IMR-90 (cell line): ENCODE results near the gene CDK14. TPM values are rescaled to one million over a fixed set of nuclear protein-coding genes. Genes with fewer than 3 reads are reported as not detected.

Source experiments
- ATAC-seq: fragments of 200-7000 bp; cut with Tn5 transposase; 2 replicates; pipeline ENCODE4 v1.9.1; 2020; ENCODE audit warnings: low read depth, mild to moderate bottlenecking, moderate library complexity
- BruUV-seq: library from RNA; stranded (reverse); fragments of 400-500 nt; replicated peaks from 2 replicates; lab custom pipeline; 2021; lab: Mats Ljungman, UMichigan
- CTCF ChIA-PET: fragments of 300-600 bp; formaldehyde crosslinking; extraction: SDS; loops from one replicate; lab custom pipeline; 2021; ENCODE audit warnings: antibody characterized with exemption; lab: Yijun Ruan, JAX
- POLR2A ChIA-PET: fragments of 300-600 bp; sonication (Branson Sonifier 250); formaldehyde crosslinking; loops from one replicate; lab custom pipeline; 2022; ENCODE audit warnings: antibody characterized with exemption; ENCODE audit not compliant: unreplicated experiment; lab: Charles Lee
- DNase-seq: peaks from one replicate; pipeline ENCODE4 v3.0.0; 2013
- H2AFZ ChIP-seq: replicated peaks from 2 replicates; pipeline ENCODE3; 2013; ENCODE audit warnings: low read length, mild to moderate bottlenecking; ENCODE audit not compliant: poor library complexity
- H2AK5ac ChIP-seq: 2 replicates; pipeline ENCODE4 v1.6.1; 2013; ENCODE audit warnings: low read depth, low read length, inconsistent platforms
- H2AK9ac ChIP-seq: replicated peaks from 2 replicates; pipeline ENCODE3; 2013; ENCODE audit warnings: mild to moderate bottlenecking, low read depth, low read length, moderate library complexity; ENCODE audit not compliant: poor library complexity
- H2BK120ac ChIP-seq: 2 replicates; pipeline ENCODE4 v1.6.1; 2013; ENCODE audit warnings: low read depth, low read length, inconsistent platforms
- H2BK15ac ChIP-seq: 3 replicates; pipeline ENCODE4 v1.6.1; 2013; ENCODE audit warnings: low read depth, low read length, inconsistent platforms
- H2BK20ac ChIP-seq: 2 replicates; pipeline ENCODE4 v1.6.1; 2013; ENCODE audit warnings: low read depth, mild to moderate bottlenecking, inconsistent platforms, low read length, moderate library complexity
- H2BK5ac ChIP-seq: 2 replicates; pipeline ENCODE4 v1.6.1; 2013; ENCODE audit warnings: mild to moderate bottlenecking, low read depth, low read length, inconsistent platforms; ENCODE audit not compliant: poor library complexity, severe bottlenecking
- H3K14ac ChIP-seq: replicated peaks from 2 replicates; pipeline ENCODE4 v1.6.1; 2013; ENCODE audit warnings: low read depth, low read length, inconsistent platforms
- H3K18ac ChIP-seq: 2 replicates; pipeline ENCODE4 v1.6.1; 2013; ENCODE audit warnings: low read depth, low read length, control low read depth
- H3K23ac ChIP-seq: 2 replicates; pipeline ENCODE4 v1.6.1; 2013; ENCODE audit warnings: low read depth, low read length, inconsistent platforms
- H3K27ac ChIP-seq: 2 replicates; pipeline ENCODE4 v1.5.1; 2013; ENCODE audit warnings: mild to moderate bottlenecking, control low read depth, low read length; ENCODE audit not compliant: insufficient read depth
- H3K27me3 ChIP-seq: 2 replicates; pipeline ENCODE4 v1.6.1; 2013; ENCODE audit warnings: low read length; ENCODE audit not compliant: control insufficient read depth, insufficient read depth
- H3K36me3 ChIP-seq: 2 replicates; pipeline ENCODE4 v1.6.1; 2013; ENCODE audit warnings: low read length, mixed read lengths; ENCODE audit not compliant: control insufficient read depth, insufficient read depth
- H3K4ac ChIP-seq: 2 replicates; pipeline ENCODE4 v1.6.1; 2013; ENCODE audit warnings: low read depth, low read length, inconsistent platforms
- H3K4me1 ChIP-seq: 2 replicates; pipeline ENCODE4 v1.6.1; 2013; ENCODE audit warnings: low read length, mixed read lengths; ENCODE audit not compliant: control insufficient read depth, insufficient read depth
- H3K4me2 ChIP-seq: 2 replicates; pipeline ENCODE4 v1.6.1; 2013; ENCODE audit warnings: low read depth, mild to moderate bottlenecking, control low read depth, low read length, moderate library complexity
- H3K4me3 ChIP-seq: 2 replicates; pipeline ENCODE4 v1.5.1; 2013; ENCODE audit warnings: low read depth, mild to moderate bottlenecking, control low read depth, low read length, moderate library complexity; ENCODE audit not compliant: insufficient read depth
- H3K56ac ChIP-seq: 2 replicates; pipeline ENCODE4 v1.6.1; 2013; ENCODE audit warnings: low read length, inconsistent platforms; ENCODE audit not compliant: insufficient read depth; ENCODE audit errors: extremely low read depth
- H3K79me1 ChIP-seq, 2 experiments: 2 replicates each; pipeline ENCODE4 v1.6.1; 2013; ENCODE audit warnings: low read length in 2 of 2, inconsistent platforms in 1 of 2, low read depth in 1 of 2
- H3K9ac ChIP-seq: 2 replicates; pipeline ENCODE4 v1.6.1; 2013; ENCODE audit warnings: low read depth, low read length, control low read depth
- H3K9me1 ChIP-seq: 2 replicates; pipeline ENCODE4 v1.6.1; 2013; ENCODE audit warnings: low read length, inconsistent platforms; ENCODE audit not compliant: insufficient read depth
- H3K9me3 ChIP-seq: 2 replicates; pipeline ENCODE4 v1.6.1; 2013; ENCODE audit warnings: low read length; ENCODE audit not compliant: control insufficient read depth, insufficient read depth
- H4K20me1 ChIP-seq: 2 replicates; pipeline ENCODE4 v1.6.1; 2013; ENCODE audit warnings: low read length, inconsistent platforms; ENCODE audit not compliant: insufficient read depth
- H4K5ac ChIP-seq: 2 replicates; pipeline ENCODE4 v1.6.1; 2013; ENCODE audit warnings: mild to moderate bottlenecking, low read depth, low read length, control low read depth
- H4K8ac ChIP-seq, 2 experiments: 2 replicates each; pipeline ENCODE4 v1.6.1; 2013; ENCODE audit warnings: low read depth in 2 of 2, low read length in 2 of 2, control low read depth in 1 of 2, inconsistent platforms in 1 of 2
- H4K91ac ChIP-seq: 2 replicates; pipeline ENCODE4 v1.6.1; 2013; ENCODE audit warnings: low read depth, low read length, inconsistent platforms; ENCODE audit not compliant: insufficient read depth
- BHLHE40 ChIP-seq: fragments of 150-350 bp; IDR thresholded peaks from 2 replicates; pipeline ENCODE4 v1.6.1; 2016; ENCODE audit warnings: mild to moderate bottlenecking, low read depth, low read length
- CEBPB ChIP-seq: IDR thresholded peaks from 2 replicates; pipeline ENCODE4 v1.6.1; 2012; ENCODE audit warnings: low read depth, low read length, improper control_type of control experiment
- CHD1 ChIP-seq: IDR thresholded peaks from 2 replicates; pipeline ENCODE4 v1.6.1; 2012; ENCODE audit warnings: low read depth, low read length, improper control_type of control experiment
- CTCF ChIP-seq: conservative IDR thresholded peaks from 2 replicates; pipeline ENCODE4 v1.5.1; 2012; ENCODE audit warnings: mild to moderate bottlenecking, low read depth, low read length, improper control_type of control experiment
- ELK1 ChIP-seq: fragments of 150-350 bp; IDR thresholded peaks from 2 replicates; pipeline ENCODE4 v1.6.1; 2016; ENCODE audit warnings: low read depth, mild to moderate bottlenecking, low read length, moderate library complexity, borderline replicate concordance
- FOS ChIP-seq: fragments of 150-350 bp; IDR thresholded peaks from 2 replicates; pipeline ENCODE4 v1.6.1; 2016; ENCODE audit warnings: low read depth, low read length
- MAFK ChIP-seq: IDR thresholded peaks from 2 replicates; pipeline ENCODE4 v1.6.1; 2012; ENCODE audit warnings: low read depth, low read length, improper control_type of control experiment
- MAZ ChIP-seq: IDR thresholded peaks from 2 replicates; pipeline ENCODE4 v1.6.1; 2012; ENCODE audit warnings: low read depth, mild to moderate bottlenecking, low read length, improper control_type of control experiment, moderate library complexity, borderline replicate concordance
- MXI1 ChIP-seq: IDR thresholded peaks from 2 replicates; pipeline ENCODE4 v1.6.1; 2012; ENCODE audit warnings: low read depth, mild to moderate bottlenecking, low read length, moderate library complexity, borderline replicate concordance
- NFE2L2 ChIP-seq: fragments of 150-350 bp; IDR thresholded peaks from 2 replicates; pipeline ENCODE4 v1.6.1; 2016; ENCODE audit warnings: low read depth, mild to moderate bottlenecking, low read length
- POLR2A ChIP-seq: IDR thresholded peaks from 2 replicates; pipeline ENCODE4 v1.6.1; 2012; ENCODE audit warnings: mild to moderate bottlenecking, low read depth, low read length
- RAD21 ChIP-seq: IDR thresholded peaks from 2 replicates; pipeline ENCODE4 v1.6.1; 2012; ENCODE audit warnings: low read length, improper control_type of control experiment
- RCOR1 ChIP-seq: IDR thresholded peaks from 2 replicates; pipeline ENCODE4 v1.6.1; 2012; ENCODE audit warnings: mild to moderate bottlenecking, low read length, improper control_type of control experiment; ENCODE audit not compliant: insufficient replicate concordance
- RFX5 ChIP-seq: IDR thresholded peaks from 2 replicates; pipeline ENCODE4 v1.8.0; 2012; ENCODE audit warnings: low read depth, mild to moderate bottlenecking, low read length, moderate library complexity
- SMC3 ChIP-seq: fragments of 150-350 bp; IDR thresholded peaks from 2 replicates; pipeline ENCODE4 v1.6.1; 2016; ENCODE audit warnings: low read depth, mild to moderate bottlenecking, antibody characterized with exemption, low read length, moderate library complexity
- USF2 ChIP-seq: fragments of 150-350 bp; IDR thresholded peaks from 2 replicates; pipeline ENCODE4 v1.6.1; 2017; ENCODE audit warnings: mild to moderate bottlenecking, antibody characterized with exemption, low read length, low read depth
- WGBS, 2 experiments: methylation state at CpG; one replicate each; pipeline versions ENCODE4 v1.1.5 to v1.1.7; 2013; ENCODE audit warnings: missing lambda C conversion rate in 2 of 2; ENCODE audit not compliant: insufficient read length in 1 of 2; ENCODE audit errors: extremely low coverage in 2 of 2; 5-methylcytosine and 5-hydroxymethylcytosine counted together
- dilution Hi-C: fragments of 300-500 bp; cut with HindIII; formaldehyde crosslinking; loops from one replicate; pipeline ENCODE4 v1.14.3; 2018; ENCODE audit warnings: low sequenced_read_pairs; ENCODE audit not compliant: unreplicated experiment
- in situ Hi-C: fragments of 300-500 bp; cut with MboI; formaldehyde crosslinking; loops from 3 replicates; pipeline ENCODE4 v1.14.3; 2019; ENCODE audit warnings: low sequenced_read_pairs, inconsistent platforms, mixed read lengths
- intact Hi-C: fragments of 100-400 bp; cut with micrococcal nuclease; formaldehyde crosslinking; loops from 2 replicates; pipeline ENCODE4 v1.10.0; 2022
- polyA plus RNA-seq, 3 experiments: library from polyadenylated mRNA; depleted of rRNA; stranded (reverse); fragments of >200 nt; gene quantifications; 2 replicates each; pipeline ENCODE4 v1.2.3, GENCODE V29; 2012; ENCODE audit warnings: low replicate concordance in 1 of 3
- total RNA-seq: library from RNA; depleted of rRNA; stranded (reverse); fragments of >200 nt; gene quantifications from 2 replicates; pipeline ENCODE4 v1.2.3, GENCODE V29; 2012

Gene CDK14
- total and polyA plus RNA-seq, 2 of the 4 experiments (the other 2 are of a cell fraction) = 10.1 to 29.6 TPM

- TF ChIP-seq MXI1 (no peak), MAFK (no peak), SMC3 (no peak), POLR2A (no peak), NFE2L2 (no peak), RCOR1 (no peak), USF2 (no peak), ELK1 (no peak), FOS (no peak), RFX5 (no peak), RAD21 (no peak), BHLHE40 (no peak), CEBPB (no peak), CTCF (no peak), MAZ (no peak), CHD1 (no peak)
- Histone ChIP-seq H2BK20ac (no peak overlapping the region), H3K4me2 (no peak overlapping the region), H3K9me3 (no peaks in the 10 kb centered on the region), H3K23ac (no peak overlapping the region), H3K27ac (no peak overlapping the region), H2BK15ac (no peak overlapping the region), H2BK120ac (no peak overlapping the region), H3K4me3 (no peak overlapping the region), H4K91ac (no peak overlapping the region), H3K4ac (no peak overlapping the region), H2AFZ (no peak overlapping the region), H4K8ac (no peak overlapping the region), H3K79me1 (no peaks in the 10 kb centered on the region), H3K27me3 (no peaks in the 10 kb centered on the region), H3K9ac (no peak overlapping the region), H3K4me1 (no peaks in the 10 kb centered on the region), H2AK5ac (no peak overlapping the region), H4K5ac (no peak overlapping the region), H3K14ac (no peak overlapping the region), H2BK5ac (no peak overlapping the region), H3K36me3 (no peaks in the 10 kb centered on the region; the same call in 1 of the 2 replicates), H4K20me1 (no peaks in the 10 kb centered on the region), H3K9me1 (no peaks in the 10 kb centered on the region), H3K18ac (no peak overlapping the region), H3K56ac (no peak overlapping the region), H2AK9ac (no peak overlapping the region)
- CTCF ChIA-PET = no interaction called here
- no peak for ATAC-seq
- no CpG with 5 or more reads among the region's 3 CpGs for WGBS, 2 experiments
- DNase-seq = no peak
- POLR2A ChIA-PET = no interaction called here
- dilution Hi-C loops = no loop called here
- intact Hi-C loops = loop anchor here (10.0 kb wide), 1 partner anchor 361 kb away; the partner anchor contains the start of gene CDK14
- no TSS peak for BruUV-seq
- in situ Hi-C loops = no loop called here
Measured at GRCh38 chr7:90955641-90956207, 359.6 kb downstream of the CDK14 start.
